ENCODE results near the gene MAGI2. TPM values are rescaled to one million over a fixed set of nuclear protein-coding genes. Genes with fewer than 3 reads are reported as not detected.

Gene MAGI2
- total RNA-seq, 6 experiments from 2014 or later = 1.2 to 4.0 (median 2.4) TPM

DNA sequence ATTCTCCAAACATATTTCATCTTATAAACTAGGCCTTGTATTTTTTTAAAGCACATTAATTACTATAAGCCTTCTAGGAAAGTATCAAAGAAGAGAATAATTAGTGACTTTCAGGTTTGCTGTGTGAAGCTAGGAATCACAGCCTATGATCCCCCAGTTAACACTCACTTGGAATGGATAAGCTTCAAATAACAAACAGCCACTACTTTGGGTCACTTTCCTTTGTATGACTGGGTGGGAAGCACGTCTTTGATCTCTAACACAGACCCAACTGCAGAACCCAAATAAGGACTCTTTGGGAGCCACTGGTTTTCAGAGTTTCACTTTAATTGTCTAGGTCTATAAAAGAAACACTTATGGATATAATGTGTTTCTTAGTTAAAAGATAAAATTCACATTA is 769.3 kb downstream of the MAGI2 start:
- Histone ChIP-seq H3K27ac (no peak overlapping the region), H3K27me3 (no peaks in the 10 kb centered on the region), H3K36me3 (no peaks in the 10 kb centered on the region), H3K4me1 (no peaks in the 10 kb centered on the region), H3K4me3 (no peak overlapping the region), H3K9me3 (no peaks in the 10 kb centered on the region)
- DNase-seq (no peak), ATAC-seq (no peak)
- intact Hi-C loops (cut with DNase I) = no loop called here
- 44% methylated on average over 1 of the region's 1 CpG for WGBS (ENCODE audit: insufficient coverage, low coverage, low lambda C conversion rate, missing lambda C conversion rate)
- no peak for TF ChIP-seq POLR2A (IDR thresholded peaks at IDR 0.05)
- TF ChIP-seq, protein P1, sequence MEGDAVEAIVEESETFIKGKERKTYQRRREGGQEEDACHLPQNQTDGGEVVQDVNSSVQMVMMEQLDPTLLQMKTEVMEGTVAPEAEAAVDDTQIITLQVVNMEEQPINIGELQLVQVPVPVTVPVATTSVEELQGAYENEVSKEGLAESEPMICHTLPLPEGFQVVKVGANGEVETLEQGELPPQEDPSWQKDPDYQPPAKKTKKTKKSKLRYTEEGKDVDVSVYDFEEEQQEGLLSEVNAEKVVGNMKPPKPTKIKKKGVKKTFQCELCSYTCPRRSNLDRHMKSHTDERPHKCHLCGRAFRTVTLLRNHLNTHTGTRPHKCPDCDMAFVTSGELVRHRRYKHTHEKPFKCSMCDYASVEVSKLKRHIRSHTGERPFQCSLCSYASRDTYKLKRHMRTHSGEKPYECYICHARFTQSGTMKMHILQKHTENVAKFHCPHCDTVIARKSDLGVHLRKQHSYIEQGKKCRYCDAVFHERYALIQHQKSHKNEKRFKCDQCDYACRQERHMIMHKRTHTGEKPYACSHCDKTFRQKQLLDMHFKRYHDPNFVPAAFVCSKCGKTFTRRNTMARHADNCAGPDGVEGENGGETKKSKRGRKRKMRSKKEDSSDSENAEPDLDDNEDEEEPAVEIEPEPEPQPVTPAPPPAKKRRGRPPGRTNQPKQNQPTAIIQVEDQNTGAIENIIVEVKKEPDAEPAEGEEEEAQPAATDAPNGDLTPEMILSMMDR (IDR thresholded peaks at IDR 0.05) = no peak

DNA sequence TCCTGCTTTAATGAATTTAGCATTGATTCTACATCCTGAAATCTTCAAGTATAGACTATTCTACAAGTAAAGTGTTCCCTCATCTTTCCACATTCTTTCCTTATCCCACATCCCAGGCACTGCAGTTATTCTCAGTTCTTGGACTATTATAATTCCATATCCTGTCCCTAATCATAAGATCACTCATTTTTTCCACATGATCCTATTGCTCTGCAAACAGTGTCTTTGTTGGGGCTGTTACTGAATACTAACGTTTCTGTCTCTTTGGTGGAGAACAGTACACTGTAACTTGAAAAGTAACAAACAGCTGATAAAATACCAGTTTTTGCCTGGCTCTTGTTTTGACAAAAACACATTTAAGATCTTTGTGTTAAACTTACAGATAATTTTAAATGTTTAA is 769.9 kb downstream of the MAGI2 start:
- TF ChIP-seq POLR2A (IDR thresholded peaks at IDR 0.05) = no peak
- TF ChIP-seq, protein P1 (IDR thresholded peaks at IDR 0.05) = no peak
- ATAC-seq = no peak

DNA sequence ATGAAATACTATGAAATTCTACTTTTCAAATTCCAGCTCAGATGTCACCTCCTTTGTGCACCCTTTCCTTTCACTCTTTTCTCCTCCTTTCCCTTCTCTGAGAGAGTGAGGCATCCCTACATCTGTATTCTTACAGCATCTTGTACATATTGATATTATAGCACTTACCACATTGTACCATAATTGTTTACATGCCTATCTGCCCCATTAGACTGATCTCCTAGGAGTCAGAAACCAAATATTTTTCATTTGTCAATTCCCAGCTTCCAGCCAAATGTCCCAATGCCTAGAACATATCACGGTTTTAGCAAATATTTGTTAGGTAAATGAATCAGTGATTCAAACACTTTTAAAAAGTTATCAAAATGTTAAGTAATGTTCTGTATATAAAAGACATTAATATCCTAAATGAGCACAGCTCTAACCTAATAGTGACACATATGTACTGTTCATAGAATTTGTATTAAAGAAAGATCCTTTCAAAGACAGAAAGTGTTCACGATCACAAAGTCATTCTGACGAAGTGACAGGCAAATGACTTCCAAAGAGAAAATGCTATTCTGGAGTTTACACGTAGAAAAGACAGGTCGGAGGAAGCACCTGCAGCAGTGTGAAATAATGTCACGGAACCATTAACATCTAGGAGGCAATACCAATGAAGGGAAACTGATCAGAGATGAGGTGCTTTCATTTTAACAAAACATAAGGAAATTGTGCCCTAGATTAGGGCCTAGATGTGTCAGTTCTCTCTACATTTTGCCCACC is 774.2 kb downstream of the MAGI2 start:
- H3K27ac ChIP-seq = no peak overlapping the region
- intact Hi-C loops (cut with DNase I) = no loop called here
- no peak for ATAC-seq
- TF ChIP-seq, protein P1 (IDR thresholded peaks at IDR 0.05) = no peak
- no peak for TF ChIP-seq POLR2A (IDR thresholded peaks at IDR 0.05)
- H3K36me3 ChIP-seq = no peaks in the 10 kb centered on the region
- no peak for DNase-seq
- H3K4me1 ChIP-seq = no peaks in the 10 kb centered on the region
- no peak overlapping the region for H3K4me3 ChIP-seq
- H3K27me3 ChIP-seq = no peaks in the 10 kb centered on the region
- 58% methylated on average over 6 of the region's 6 CpGs for WGBS (ENCODE audit: insufficient coverage, low coverage, low lambda C conversion rate, missing lambda C conversion rate)
- no peaks in the 10 kb centered on the region for H3K9me3 ChIP-seq

More for the DNA sequence above, 769.9 kb downstream of the MAGI2 start:
- Histone ChIP-seq H3K36me3 (no peaks in the 10 kb centered on the region), H3K9me3 (no peaks in the 10 kb centered on the region), H3K4me1 (no peaks in the 10 kb centered on the region), H3K4me3 (no peak overlapping the region), H3K27me3 (no peaks in the 10 kb centered on the region), H3K27ac (no peak overlapping the region)
- 44% methylated on average over 1 of the region's 1 CpG for WGBS (ENCODE audit: insufficient coverage, low coverage, low lambda C conversion rate, missing lambda C conversion rate)
- DNase-seq = no peak
- intact Hi-C loops (cut with DNase I) = no loop called here

DNA sequence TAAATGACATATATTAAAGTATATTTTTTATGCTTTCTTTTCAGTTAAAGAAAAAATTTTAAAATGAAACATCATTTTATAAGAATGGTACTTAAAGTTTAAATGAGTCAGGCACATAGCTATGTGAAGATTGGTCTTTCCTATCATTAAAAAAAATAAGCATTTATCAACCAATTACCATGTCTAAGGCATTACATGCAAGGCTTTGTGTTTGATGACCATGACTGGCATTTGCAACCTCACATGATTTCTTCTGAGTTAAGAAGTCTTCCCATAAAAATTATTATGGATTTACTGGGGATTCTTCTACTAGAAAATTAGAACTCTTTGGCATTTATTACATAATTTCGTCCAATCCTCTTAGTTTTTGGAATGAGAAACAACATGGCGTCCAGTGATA is 776.1 kb downstream of the MAGI2 start:
- Histone ChIP-seq H3K36me3 (no peaks in the 10 kb centered on the region), H3K9me3 (no peaks in the 10 kb centered on the region), H3K4me1 (no peaks in the 10 kb centered on the region), H3K4me3 (no peak overlapping the region), H3K27ac (no peak overlapping the region), H3K27me3 (no peaks in the 10 kb centered on the region)
- intact Hi-C loops (cut with DNase I) = no loop called here
- ATAC-seq (no peak), DNase-seq (no peak)
- TF ChIP-seq POLR2A (IDR thresholded peaks at IDR 0.05) = no peak
- TF ChIP-seq, protein P1 (IDR thresholded peaks at IDR 0.05) = no peak
- WGBS (ENCODE audit: insufficient coverage, low coverage, low lambda C conversion rate, missing lambda C conversion rate) = 67% methylated on average over 2 of the region's 2 CpGs
